SH-SY5Y (cell line): ENCODE measurements around the gene AKAP9.

ENCODE experiments used
- GATA2 ChIP-seq: IDR thresholded peaks from 2 replicates; pipeline ENCODE4 v1.6.1; 2011; ENCODE audit warnings: mild to moderate bottlenecking, low read depth, low read length
- GATA3 ChIP-seq: IDR thresholded peaks from 2 replicates; pipeline ENCODE4 v1.6.1; 2011; ENCODE audit warnings: low read depth, mild to moderate bottlenecking, low read length, moderate library complexity

DNA sequence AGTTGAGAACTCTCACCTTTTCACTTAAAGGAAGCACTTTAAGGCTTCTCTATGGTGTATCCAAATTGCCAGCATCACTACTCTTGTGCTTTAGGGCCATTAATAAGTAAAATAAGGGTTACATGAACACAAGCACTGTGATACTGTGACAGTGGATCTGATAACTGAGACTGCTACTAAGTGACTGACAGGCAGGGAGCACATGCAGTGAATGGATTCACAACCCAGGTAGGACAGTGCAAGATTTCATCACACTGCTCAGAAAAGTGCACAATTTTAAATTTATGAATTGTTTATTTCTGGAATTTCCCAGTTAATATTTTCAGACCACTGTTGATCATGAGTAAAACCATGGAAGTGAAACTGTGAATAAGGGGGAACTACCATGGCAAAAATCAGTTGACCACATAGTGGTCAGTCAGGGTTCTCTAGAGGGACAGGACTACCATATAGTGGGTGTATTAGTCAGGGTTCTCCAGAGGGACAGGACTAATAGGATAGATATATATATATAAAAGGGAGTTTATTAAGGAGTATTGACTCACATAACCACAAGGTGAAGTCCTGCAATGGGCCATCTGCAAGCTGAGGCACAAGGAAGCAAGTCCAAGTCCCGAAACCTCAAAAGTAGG lies 214.6 kb downstream of the AKAP9 start:
- TF ChIP-seq GATA2 (no peak), GATA3 (no peak)
